GM12878 (cell line): Measurements from ENCODE around the gene LMLN. TPM values are rescaled to one million over a fixed set of nuclear protein-coding genes. Genes with fewer than 3 reads are reported as not detected.

Experiments used
- ATAC-seq: fragments of 200-7000 bp; cut with Tn5 transposase; 3 replicates; pipeline ENCODE4 v1.9.1; 2020; ENCODE audit warnings: mild to moderate bottlenecking, moderate library complexity
- BruUV-seq: library from RNA; stranded (reverse); fragments of 400-500 nt; replicated peaks from 2 replicates; lab custom pipeline; 2021; lab: Mats Ljungman, UMichigan
- CTCF ChIA-PET: fragments of 300-600 bp; sonication (Branson Sonifier 250); formaldehyde crosslinking; extraction: SDS; loops from one replicate; lab custom pipeline; 2021; ENCODE audit warnings: inconsistent platforms; lab: Yijun Ruan, JAX
- POLR2A ChIA-PET: fragments of 350-600 bp; formaldehyde crosslinking; extraction: SDS; loops from one replicate; lab custom pipeline; 2021; ENCODE audit warnings: inconsistent platforms; lab: Charles Lee
- RAD21 ChIA-PET: fragments of 300-600 bp; sonication (Branson Sonifier 250); formaldehyde crosslinking; loops from one replicate; lab custom pipeline; 2023; ENCODE audit warnings: antibody characterized with exemption; ENCODE audit not compliant: unreplicated experiment; lab: Charles Lee
- SMC1A ChIA-PET: fragments of 300-600 bp; sonication (Branson Sonifier 250); formaldehyde crosslinking; loops from one replicate; lab custom pipeline; 2023; ENCODE audit not compliant: unreplicated experiment, uncharacterized antibody; lab: Charles Lee
- DNase-seq: peaks from one replicate; pipeline ENCODE4 v3.0.0-alpha.2; 2011; ENCODE audit warnings: low read depth, low spot score
- FAIRE-seq: peaks from 3 replicates; lab custom pipeline; 2011; peaks lifted over from hg19 to GRCh38; lab: Jason Lieb, UNC
- H2AFZ ChIP-seq: 2 replicates; pipeline ENCODE4 v1.6.0; 2011; ENCODE audit warnings: low read depth, low read length, control low read depth; ENCODE audit not compliant: control insufficient read depth
- H3K27ac ChIP-seq: 2 replicates; pipeline ENCODE4 v1.5.1; 2011; ENCODE audit warnings: control low read depth; ENCODE audit not compliant: control insufficient read depth, insufficient read depth
- H3K27me3 ChIP-seq, 2 experiments: replicated peaks in 1 of 2; 2 replicates each; pipeline versions ENCODE4 v1.6.0 to v1.6.1; 2011; ENCODE audit warnings: low read length in 1 of 2; ENCODE audit not compliant: control insufficient read depth in 2 of 2, insufficient read depth in 2 of 2
- H3K36me3 ChIP-seq, 2 experiments: 2 replicates each; pipeline ENCODE4 v1.5.1; 2011; ENCODE audit warnings: low read length in 1 of 2; ENCODE audit not compliant: control insufficient read depth in 2 of 2, insufficient read depth in 2 of 2
- H3K4me1 ChIP-seq: 2 replicates; pipeline ENCODE4 v1.6.1; 2011; ENCODE audit warnings: mild to moderate bottlenecking, low read length, moderate library complexity, mixed read lengths; ENCODE audit not compliant: control insufficient read depth, insufficient read depth
- H3K4me2 ChIP-seq: 2 replicates; pipeline ENCODE4 v1.6.0; 2011; ENCODE audit warnings: control low read depth; ENCODE audit not compliant: control insufficient read depth, insufficient read depth
- H3K4me3 ChIP-seq: fragments of 200-600 bp; sonication (generic); 2 replicates; pipeline ENCODE4 v1.5.1; 2016
- H3K79me2 ChIP-seq: 2 replicates; pipeline ENCODE4 v1.6.0; 2011; ENCODE audit warnings: low read length; ENCODE audit not compliant: control insufficient read depth, insufficient read depth
- H3K9ac ChIP-seq: 2 replicates; pipeline ENCODE4 v1.8.0; 2011; ENCODE audit warnings: low read length, control low read depth, mixed read lengths; ENCODE audit not compliant: control insufficient read depth, insufficient read depth
- H3K9me3 ChIP-seq: replicated peaks from 3 replicates; pipeline ENCODE4 v1.5.1; 2011; ENCODE audit warnings: mild to moderate bottlenecking, low read length; ENCODE audit not compliant: control insufficient read depth, insufficient read depth
- H4K20me1 ChIP-seq: 2 replicates; pipeline ENCODE4 v1.6.0; 2011; ENCODE audit not compliant: control insufficient read depth, insufficient read depth
- ATF3 ChIP-seq: IDR thresholded peaks from 2 replicates; pipeline ENCODE4 v1.6.1; 2011; ENCODE audit warnings: low read depth, mild to moderate bottlenecking, low read length, moderate library complexity, borderline replicate concordance; ENCODE audit errors: extremely low read depth
- BCL11A ChIP-seq: IDR thresholded peaks from 2 replicates; pipeline ENCODE4 v1.6.1; 2011; ENCODE audit warnings: low read depth, low read length
- CREM ChIP-seq: IDR thresholded peaks from 2 replicates; pipeline ENCODE4 v1.6.1; 2014; ENCODE audit warnings: antibody characterized with exemption, low read depth
- CTCF ChIP-seq, 3 experiments: IDR thresholded peaks in 2 of 3; conservative IDR thresholded peaks in 1 of 3; 2 replicates each; pipeline ENCODE4 v1.5.1; 2011; ENCODE audit warnings: low read depth in 3 of 3, low read length in 3 of 3, mild to moderate bottlenecking in 3 of 3, control low read depth in 2 of 3, moderate library complexity in 2 of 3, inconsistent platforms in 1 of 3, mixed read lengths in 1 of 3; ENCODE audit not compliant: control insufficient read depth in 2 of 3, insufficient read depth in 1 of 3; ENCODE audit errors: extremely low read depth in 1 of 3
- DPF2 ChIP-seq: fragments of 450-650 bp; IDR thresholded peaks from 2 replicates; pipeline ENCODE4 v1.6.1; 2017; ENCODE audit warnings: mild to moderate bottlenecking
- HDGF ChIP-seq: fragments of 450-650 bp; IDR thresholded peaks from 2 replicates; pipeline ENCODE4 v1.6.1; 2016; ENCODE audit warnings: antibody characterized with exemption
- JUND ChIP-seq: IDR thresholded peaks from 2 replicates; pipeline ENCODE4 v1.6.1; 2012; ENCODE audit warnings: low read depth, mild to moderate bottlenecking, low read length, improper control_type of control experiment, moderate library complexity
- NFYA ChIP-seq: IDR thresholded peaks from 2 replicates; pipeline ENCODE4 v1.6.1; 2011; ENCODE audit warnings: low read depth, mild to moderate bottlenecking, low read length, improper control_type of control experiment, borderline replicate concordance
- PBX3 ChIP-seq: IDR thresholded peaks from 2 replicates; pipeline ENCODE4 v1.6.1; 2011; ENCODE audit warnings: mild to moderate bottlenecking, low read depth, low read length, moderate library complexity; ENCODE audit not compliant: insufficient replicate concordance
- RFX5 ChIP-seq: IDR thresholded peaks from 2 replicates; pipeline ENCODE4 v1.6.1; 2011; ENCODE audit warnings: low read depth, low read length, improper control_type of control experiment
- SMAD1 ChIP-seq: fragments of 450-650 bp; IDR thresholded peaks from 2 replicates; pipeline ENCODE4 v1.6.1; 2018; ENCODE audit warnings: mild to moderate bottlenecking, low read depth; ENCODE audit not compliant: partially characterized antibody
- SPI1 ChIP-seq: IDR thresholded peaks from 2 replicates; pipeline ENCODE4 v1.6.1; 2011; ENCODE audit warnings: low read depth, mild to moderate bottlenecking, low read length, moderate library complexity, borderline replicate concordance; ENCODE audit not compliant: insufficient read depth
- SREBF2 ChIP-seq: IDR thresholded peaks from 2 replicates; pipeline ENCODE4 v1.6.1; 2012; ENCODE audit warnings: mild to moderate bottlenecking, low read length
- TAF1 ChIP-seq: IDR thresholded peaks from 2 replicates; pipeline ENCODE4 v1.6.1; 2011; ENCODE audit warnings: mild to moderate bottlenecking, low read depth, low read length, borderline replicate concordance
- USF1 ChIP-seq: IDR thresholded peaks from 2 replicates; pipeline ENCODE4 v1.6.1; 2011; ENCODE audit warnings: borderline replicate concordance, low read depth, mild to moderate bottlenecking, moderate library complexity, mixed read lengths, low read length; ENCODE audit not compliant: insufficient read depth; ENCODE audit errors: extremely low read length
- USF2 ChIP-seq: IDR thresholded peaks from 2 replicates; pipeline ENCODE4 v1.6.1; 2011; ENCODE audit warnings: low read depth, low read length, improper control_type of control experiment, borderline replicate concordance
- ZBTB33 ChIP-seq: fragments of 450-650 bp; IDR thresholded peaks from 2 replicates; pipeline ENCODE4 v1.6.1; 2017; ENCODE audit warnings: mild to moderate bottlenecking
- WGBS: methylation state at CpG from one replicate; pipeline ENCODE4 v1.1.6; 2016; ENCODE audit warnings: low lambda C conversion rate; ENCODE audit not compliant: insufficient replicate concordance, insufficient coverage; ENCODE audit errors: missing lambda C conversion rate; 5-methylcytosine and 5-hydroxymethylcytosine counted together
- in situ Hi-C: fragments of 300-500 bp; cut with MboI; formaldehyde crosslinking; loops from 9 replicates; pipeline ENCODE4 v1.14.3; 2018; ENCODE audit warnings: mixed read lengths
- intact Hi-C: fragments of 100-400 bp; cut with micrococcal nuclease; formaldehyde crosslinking; loops from one replicate; pipeline ENCODE4 v1.14.2; 2022; ENCODE audit not compliant: unreplicated experiment
- polyA plus RNA-seq, 11 experiments: library from polyadenylated mRNA; depleted of rRNA in 4 of 11; unstranded in 6 of 11; stranded (reverse) in 5 of 11; fragments of >200 nt; fragmentation: Nextera tagmentation in 4 of 11; fragmentation: Illumina TruSeq in 1 of 11; extraction: Ambion mirVana in 4 of 11; extraction: Trizol in 1 of 11; gene quantifications; 1 replicate in 1 of 11; 2 replicates in 10 of 11; pipeline versions ENCODE4 v1.2.1 to v1.2.3, GENCODE V29; 2011 to 2016; ENCODE audit warnings: inconsistent platforms in 2 of 11, missing spikeins in 2 of 11, low read depth in 1 of 11
- total RNA-seq, 4 experiments: library from RNA; depleted of rRNA in 3 of 4; stranded (reverse); fragments of >200 nt in 3 of 4; fragmentation: Illumina TruSeq in 1 of 4; extraction: Trizol in 1 of 4; gene quantifications; 2 replicates each; pipeline versions ENCODE4 v1.2.1 to v1.2.3, GENCODE V29; 2013 to 2021

The LMLN gene
- total and polyA plus RNA-seq, 10 of the 15 experiments (the other 5 are each of a cell fraction or from before 2014, with no cell fraction given) = 0.02 to 1.7 (median 0.81) TPM

GRCh38 chr3:198088421-198088955, 128.5 kb downstream of the LMLN start:
- ChIA-PET CTCF (no interaction called here), RAD21 (no interaction called here), POLR2A (no interaction called here), SMC1A (no interaction called here)
- Histone ChIP-seq H3K4me2 (no peak overlapping the region), H3K27ac (no peak overlapping the region), H4K20me1 (no peaks in the 10 kb centered on the region), H3K27me3 (no peaks in the 10 kb centered on the region; a peak in 2 of 4 replicates), H3K9ac (no peak overlapping the region), H3K79me2 (no peaks in the 10 kb centered on the region), H3K36me3 (no peaks in the 10 kb centered on the region), H3K4me1 (no peaks in the 10 kb centered on the region), H3K9me3 (no peaks in the 10 kb centered on the region; the same call in 2 of the 3 replicates), H3K4me3 (no peak overlapping the region), H2AFZ (no peak overlapping the region)
- BruUV-seq = no TSS peak
- in situ Hi-C loops = no loop called here
- 65% methylated on average over 3 of the region's 3 CpGs for WGBS
- intact Hi-C loops = no loop called here
- FAIRE-seq (no peak), DNase-seq (no peak), ATAC-seq (no peak)
- TF ChIP-seq HDGF = no peak
- TF ChIP-seq DPF2 = no peak
- no peak for TF ChIP-seq PBX3
- no peak for TF ChIP-seq TAF1
- TF ChIP-seq USF2 = no peak
- no peak for TF ChIP-seq CTCF (IDR thresholded peaks at IDR 0.05 in 2 of 3, conservative IDR thresholded peaks at IDR 0.05 in 1 of 3; ENCODE audit: control insufficient read depth in 2 of 3, extremely low read depth in 1 of 3, insufficient read depth in 1 of 3, low read depth in 3 of 3, low read length in 3 of 3)
- TF ChIP-seq SMAD1 = no peak
- no peak for TF ChIP-seq USF1
- no peak for TF ChIP-seq ZBTB33
- no peak for TF ChIP-seq CREM
- TF ChIP-seq JUND = no peak
- TF ChIP-seq ATF3 = no peak
- no peak for TF ChIP-seq NFYA
- TF ChIP-seq SPI1 = no peak
- TF ChIP-seq RFX5 = no peak
- TF ChIP-seq BCL11A = no peak
- no peak for TF ChIP-seq SREBF2
